Stimulated activated naive CD4-positive, alpha-beta T cell treated with Interleukin-2 at 50 U/mL for 16 hours (primary cell): ENCODE data around the gene MRPL50.
"Not testable (repeated sequence)": the region's sequence is repeated elsewhere in the genome, so short reads cannot be mapped to it uniquely, and the experiment has no call there.

Source experiments
- DNase-seq: peaks from one replicate; lab custom pipeline; 2025; lab: John Stamatoyannopoulos, UW

MRPL50 gene

DNA sequence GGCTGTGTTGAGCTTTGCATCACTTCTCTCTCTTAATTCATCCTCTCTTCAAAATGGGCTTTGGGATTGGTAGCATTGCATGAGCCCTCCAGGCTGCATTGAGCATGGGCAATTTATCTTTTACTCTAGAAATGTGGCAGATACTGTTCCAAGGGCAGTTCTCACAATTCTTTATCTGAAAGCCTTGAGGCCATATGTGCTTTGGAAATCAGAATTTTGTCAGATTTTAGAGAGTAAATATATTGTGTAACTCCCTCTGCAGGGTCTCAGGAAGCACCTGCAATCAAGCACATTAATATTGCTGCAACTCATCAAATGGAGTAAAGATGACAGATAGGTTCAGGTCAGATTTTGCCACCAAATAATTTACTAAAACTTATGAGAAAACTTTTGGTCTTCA lies 19.6 kb upstream of the MRPL50 start:
- DNase-seq: no peak

DNA sequence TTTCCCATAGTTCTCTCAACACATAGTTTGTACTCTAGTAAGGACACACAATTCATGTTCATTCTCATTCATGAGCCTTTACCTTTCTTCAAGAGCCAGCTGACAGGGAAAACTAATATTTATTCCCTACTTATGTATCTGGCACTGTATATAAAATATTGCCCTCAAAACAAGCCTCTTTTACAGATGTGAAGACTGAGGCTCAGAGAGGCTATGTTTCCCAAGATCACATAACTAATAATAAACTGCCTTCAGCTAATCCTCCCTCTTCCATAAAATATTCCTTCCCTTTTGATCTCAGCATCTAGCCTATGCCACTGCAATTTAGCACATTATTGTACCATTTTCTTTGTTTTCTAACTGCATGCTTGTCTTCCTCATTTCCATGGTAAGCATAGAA lies 19.0 kb upstream of the MRPL50 start:
- no peak for DNase-seq

DNA sequence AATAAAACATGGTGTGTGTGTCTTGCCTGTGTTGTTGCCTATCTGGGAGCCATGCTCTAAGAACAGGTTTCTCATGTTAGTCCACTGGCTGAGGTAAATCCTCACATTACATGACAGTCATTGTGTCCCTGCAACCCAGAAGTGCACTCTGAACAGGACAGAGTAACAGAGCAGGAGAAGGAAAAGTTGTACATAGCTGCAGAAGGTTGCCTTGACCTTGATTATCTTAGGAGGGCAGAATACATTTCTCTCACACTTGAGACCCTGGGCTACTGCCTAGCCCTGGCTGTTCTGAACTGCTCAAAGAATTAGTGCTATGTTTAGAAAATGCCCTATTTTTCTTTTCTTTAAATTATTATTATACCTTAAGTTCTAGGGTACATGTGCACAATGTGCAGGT lies 17.2 kb upstream of the MRPL50 start:
- DNase-seq: no peak

DNA sequence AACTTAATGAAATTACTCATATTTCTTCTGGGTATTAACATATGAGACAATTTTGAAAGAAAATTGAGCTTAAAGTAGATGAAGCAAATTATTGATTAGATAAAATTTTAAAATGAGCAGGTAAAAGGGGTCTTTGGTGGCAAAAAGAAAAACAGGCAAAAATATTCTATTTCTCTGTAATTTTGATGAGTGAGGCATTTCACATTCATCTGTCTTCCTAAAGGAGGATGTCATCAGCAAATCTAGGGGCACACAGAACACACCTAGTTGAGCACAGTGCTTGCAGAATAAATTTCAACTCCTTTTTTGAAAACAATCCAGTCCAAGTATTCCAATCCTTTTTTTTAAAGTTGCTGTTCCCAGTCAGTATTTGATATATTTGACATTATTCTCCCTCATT lies 16.4 kb upstream of the MRPL50 start:
- DNase-seq: no peak

DNA sequence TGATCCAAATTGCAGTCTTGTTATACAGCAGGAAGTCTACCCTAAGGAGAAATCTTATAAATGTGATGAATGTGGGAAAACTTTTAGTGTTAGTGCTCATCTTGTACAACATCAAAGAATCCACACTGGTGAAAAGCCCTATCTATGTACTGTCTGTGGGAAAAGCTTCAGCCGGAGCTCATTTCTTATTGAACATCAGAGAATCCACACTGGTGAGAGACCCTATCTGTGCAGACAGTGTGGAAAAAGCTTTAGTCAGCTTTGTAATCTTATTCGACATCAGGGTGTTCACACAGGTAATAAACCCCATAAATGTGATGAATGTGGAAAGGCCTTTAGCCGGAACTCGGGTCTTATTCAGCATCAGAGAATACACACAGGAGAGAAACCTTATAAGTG lies 10.7 kb upstream of the MRPL50 start:
- no peak for DNase-seq

DNA sequence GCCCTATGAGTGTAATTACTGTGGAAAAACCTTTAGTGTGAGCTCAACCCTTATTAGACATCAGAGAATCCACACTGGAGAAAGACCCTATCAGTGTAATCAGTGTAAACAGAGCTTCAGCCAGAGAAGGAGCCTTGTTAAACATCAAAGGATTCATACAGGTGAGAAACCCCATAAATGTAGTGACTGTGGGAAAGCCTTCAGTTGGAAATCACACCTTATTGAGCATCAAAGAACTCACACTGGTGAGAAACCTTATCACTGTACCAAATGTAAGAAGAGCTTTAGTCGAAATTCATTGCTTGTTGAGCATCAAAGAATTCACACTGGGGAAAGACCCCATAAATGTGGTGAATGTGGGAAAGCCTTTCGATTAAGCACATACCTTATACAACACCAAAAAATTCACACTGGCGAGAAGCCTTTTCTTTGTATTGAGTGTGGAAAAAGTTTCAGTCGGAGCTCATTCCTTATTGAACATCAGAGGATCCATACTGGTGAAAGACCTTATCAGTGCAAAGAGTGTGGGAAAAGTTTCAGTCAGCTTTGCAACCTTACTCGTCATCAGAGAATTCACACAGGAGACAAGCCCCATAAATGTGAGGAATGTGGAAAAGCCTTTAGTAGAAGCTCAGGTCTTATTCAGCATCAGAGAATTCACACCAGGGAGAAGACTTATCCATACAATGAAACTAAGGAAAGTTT lies 10.1 kb upstream of the MRPL50 start:
- DNase-seq: no peak

DNA sequence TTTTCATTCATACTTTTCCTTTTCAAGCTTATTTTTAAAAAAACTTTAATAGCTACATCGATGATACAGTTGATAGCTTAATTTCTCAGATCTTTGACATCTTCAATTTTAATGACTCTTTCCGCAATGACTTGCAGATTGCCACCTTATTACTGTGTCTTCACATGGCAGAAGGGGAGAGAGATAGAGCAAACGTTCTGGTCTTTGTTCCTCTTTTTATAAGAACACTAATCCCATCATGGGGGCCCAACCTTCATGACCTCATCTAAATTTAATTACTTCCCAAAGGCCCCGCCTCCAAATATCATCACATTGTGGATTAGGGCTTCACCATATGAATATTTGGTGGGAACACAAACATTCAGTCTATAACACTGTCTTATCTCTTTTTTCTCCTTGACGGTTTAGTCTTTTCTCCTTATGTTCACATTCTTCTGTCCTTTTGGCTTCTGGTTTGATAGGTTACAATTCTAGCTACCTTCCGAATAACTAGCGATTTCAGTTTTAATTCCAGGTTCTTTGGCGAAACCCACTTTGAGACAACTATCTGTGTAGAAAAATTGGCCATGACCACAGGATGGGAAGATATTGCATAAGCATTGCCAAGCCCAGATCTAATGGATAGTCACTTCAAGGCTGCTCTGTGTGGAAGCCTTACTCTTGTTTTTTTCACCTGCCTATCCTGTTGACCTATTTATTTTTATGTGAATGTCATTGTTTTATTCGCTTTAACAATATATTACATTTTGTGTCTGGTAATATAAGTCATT lies 5.3 kb upstream of the MRPL50 start:
- DNase-seq: no peak

DNA sequence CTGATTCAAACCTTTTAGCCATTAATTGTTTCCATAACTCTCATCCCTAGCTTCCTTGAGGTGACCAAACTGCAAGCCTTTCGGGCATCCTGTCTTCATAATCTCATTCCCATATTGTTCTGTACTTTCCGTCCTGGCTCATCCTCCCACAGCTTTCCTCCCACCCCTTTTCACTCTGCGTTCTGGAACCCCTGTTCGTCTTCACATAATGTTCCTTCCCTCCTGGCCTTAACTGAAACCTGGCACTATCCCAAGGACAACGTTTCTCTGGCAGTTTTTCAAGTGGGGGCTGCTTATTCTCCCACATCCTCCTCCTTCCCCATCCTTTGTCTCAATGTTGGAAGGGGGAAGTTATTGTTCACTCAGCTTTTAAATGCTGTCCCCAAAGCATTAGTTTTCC lies 1.7 kb upstream of the MRPL50 start:
- no peak for DNase-seq

DNA sequence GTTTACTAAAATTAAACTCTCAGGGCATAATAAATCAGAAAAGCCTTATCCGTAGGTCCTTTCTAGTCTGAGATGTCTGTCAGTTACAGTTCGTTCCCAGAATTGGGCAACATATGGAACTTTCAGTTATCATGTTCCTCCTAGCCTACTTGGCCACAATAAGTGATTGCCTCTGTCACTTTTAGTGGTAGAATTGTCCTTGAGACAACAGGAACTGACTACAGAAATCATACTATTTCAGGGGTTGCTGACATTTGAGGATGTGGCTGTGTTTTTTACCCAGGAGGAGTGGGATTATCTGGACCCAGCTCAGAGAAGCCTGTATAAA lies 1.2 kb upstream of the MRPL50 start:
- no peak for DNase-seq

DNA sequence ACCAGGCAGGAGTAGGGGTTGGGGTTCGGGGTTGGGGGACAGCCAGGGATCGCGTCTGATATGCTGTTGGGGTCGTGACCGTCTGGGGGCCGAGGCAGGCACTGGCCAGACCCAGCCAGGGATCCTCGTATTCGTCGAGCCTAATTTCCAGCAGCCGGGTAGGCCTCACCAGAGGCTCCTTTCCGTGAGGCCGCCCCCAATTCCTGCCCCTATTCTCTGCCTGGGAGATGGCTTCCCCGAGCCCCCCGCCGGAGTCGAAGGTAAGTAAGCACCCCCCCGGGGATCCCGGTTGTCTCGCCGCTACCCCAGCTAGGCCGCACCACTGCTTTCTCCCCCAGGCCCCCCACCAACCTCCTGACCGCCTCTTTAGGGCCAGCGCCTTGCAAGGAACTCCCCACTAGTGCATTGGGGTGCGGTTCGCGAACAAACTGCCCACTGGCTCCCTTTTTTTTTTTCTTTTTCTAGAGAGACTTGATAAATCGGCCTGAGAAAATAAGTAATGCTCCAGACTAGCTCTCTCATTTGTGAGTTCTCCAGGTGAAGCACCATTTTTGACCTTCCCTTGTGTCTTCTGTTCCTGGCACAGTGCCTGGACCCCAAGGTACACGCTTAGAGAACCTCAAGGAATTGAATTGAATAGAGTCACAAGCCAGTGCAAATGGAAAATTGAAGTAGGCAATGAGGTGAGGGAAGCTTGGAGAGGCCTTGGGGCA lies 668 bp upstream of the MRPL50 start:
- DNase-seq: no peak

DNA sequence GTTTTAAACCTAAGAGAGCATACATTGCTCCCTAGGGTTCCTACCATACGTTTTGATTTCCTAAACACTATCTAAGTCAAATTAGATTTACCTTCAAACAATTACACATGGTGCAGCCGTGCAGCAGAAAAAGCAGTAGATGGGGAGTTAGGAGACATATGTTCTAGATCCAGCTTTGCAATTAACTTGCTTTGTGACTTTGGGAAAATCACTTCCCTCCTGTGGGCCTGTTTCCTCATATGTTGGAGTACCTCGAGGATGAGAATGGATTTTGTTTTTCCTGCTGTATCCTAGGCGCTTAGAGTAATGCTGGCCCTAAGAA lies 711 bp downstream of the MRPL50 start:
- no peak for DNase-seq

DNA sequence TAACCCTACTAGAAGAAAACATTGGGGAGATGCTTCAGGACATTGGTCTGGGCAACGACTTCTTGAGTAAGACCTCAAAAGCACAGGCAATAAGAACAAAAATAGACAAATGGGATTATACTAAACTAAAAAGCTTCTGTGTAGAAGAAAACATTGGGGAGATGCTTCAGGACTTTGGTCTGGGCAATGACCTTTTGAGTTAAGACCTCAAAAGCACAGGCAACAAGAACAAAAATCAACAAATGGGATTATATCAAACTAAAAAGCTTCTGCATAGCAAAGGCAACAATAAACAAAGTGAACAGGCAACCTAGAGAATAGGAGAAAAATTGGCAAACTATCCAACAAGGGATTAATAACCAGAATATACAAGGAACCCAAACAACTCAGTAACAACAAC lies 3.7 kb downstream of the MRPL50 start:
- no peak for DNase-seq

DNA sequence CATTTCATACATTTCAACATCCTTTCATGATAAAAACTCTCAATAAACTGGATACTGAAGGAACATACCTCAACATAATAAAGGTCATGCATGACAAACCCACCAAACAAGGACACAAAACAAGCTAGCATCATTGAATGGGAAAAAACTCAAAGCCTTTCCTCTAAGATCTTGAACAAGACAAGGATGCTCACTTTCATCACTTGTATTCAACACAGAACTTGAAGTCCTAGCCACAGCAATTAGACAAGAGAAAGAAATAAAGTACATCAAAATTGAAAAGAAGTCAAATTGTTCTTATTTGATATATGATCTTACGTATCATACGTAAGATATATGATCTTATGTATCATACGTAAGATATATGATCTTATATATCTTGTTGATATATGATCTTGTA lies 5.3 kb downstream of the MRPL50 start:
- DNase-seq: no peak

DNA sequence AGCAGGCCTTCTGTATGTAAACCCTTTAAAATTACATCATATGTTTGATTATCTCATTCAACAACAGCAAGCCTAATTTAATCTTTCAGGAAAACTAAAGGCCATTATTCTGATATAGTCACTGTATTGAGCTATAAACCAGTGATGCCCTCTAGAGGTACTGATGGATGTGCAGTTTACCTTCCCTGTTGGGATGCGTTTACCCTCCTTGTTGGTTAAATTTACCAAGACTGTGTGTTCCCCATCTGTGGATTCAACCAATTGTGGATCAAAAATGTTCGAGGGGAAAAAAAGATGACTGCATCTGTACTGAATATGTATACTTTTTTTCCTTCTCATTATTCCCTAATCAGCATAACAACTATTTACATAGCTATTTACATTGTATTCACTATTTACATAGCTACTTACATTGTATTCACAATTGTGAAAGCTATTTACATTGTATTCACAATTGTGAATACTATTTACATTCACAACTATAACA lies 9.9 kb downstream of the MRPL50 start:
- DNase-seq: no peak

DNA sequence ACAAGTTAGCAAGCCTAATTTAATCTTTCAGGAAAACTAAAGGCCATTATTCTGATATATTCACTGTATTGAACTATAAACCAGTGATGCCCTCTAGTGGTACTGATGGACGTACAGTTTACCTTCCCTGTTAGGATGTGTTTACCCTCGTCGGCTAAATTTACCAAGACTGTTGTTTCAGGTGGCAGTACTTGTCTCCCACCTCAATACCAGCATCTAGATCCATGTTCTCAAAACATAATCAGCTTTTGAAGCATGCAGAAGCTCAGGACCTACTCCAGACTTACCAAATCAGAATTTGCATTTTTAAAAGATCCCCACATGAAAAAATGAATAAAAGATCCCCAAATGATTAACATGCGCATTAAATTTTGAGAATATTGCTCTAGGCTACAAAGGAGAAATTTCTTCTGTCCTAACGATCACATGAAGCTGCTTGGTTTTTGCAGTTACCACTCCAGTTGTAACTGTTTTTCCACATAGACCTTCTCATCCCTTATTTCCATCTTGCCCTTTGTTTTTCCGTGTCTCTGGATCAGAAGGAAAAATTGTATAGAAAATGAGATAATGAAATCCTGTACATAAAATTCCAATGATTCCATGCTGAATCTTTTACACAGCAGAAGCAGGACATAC lies 10.4 kb downstream of the MRPL50 start:
- no peak for DNase-seq

DNA sequence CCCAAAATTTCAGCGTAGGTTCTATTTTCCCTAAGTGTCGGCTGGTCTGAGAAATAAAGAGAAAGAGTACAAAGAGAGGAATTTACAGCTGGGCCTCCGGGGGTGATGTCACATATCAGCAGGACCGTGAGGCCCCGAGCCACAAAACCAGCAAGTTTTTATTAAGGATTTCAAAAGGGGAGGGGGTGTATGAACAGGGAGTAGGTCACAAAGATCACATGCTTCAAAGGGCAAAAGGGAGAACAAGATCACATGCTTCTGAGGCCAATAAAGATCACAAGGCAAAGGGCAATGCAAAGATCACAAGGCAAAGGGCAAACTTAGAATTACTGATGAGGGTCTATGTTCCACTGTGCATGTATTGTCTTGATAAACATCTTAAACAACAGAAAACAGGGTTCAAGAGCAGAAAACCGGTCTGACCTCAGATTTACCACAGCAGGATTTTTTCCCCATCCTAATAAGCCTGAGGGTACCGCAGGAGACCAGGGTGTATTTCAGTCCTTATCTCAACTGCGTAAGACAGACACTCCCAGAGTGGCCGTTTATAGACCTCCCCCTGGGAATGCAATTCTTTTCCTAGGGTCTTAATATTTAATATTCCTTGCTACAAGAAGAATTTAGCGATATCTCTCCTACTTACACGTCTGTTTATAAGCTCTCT lies 13.4 kb downstream of the MRPL50 start, which contains the start of gene BAAT:
TSS of gene BAAT (minus strand) at position 134 of the 664 bp plus-strand sequence. CDS start 13,602 bp downstream, outside the sequence.
- not testable (repeated sequence) for DNase-seq

DNA sequence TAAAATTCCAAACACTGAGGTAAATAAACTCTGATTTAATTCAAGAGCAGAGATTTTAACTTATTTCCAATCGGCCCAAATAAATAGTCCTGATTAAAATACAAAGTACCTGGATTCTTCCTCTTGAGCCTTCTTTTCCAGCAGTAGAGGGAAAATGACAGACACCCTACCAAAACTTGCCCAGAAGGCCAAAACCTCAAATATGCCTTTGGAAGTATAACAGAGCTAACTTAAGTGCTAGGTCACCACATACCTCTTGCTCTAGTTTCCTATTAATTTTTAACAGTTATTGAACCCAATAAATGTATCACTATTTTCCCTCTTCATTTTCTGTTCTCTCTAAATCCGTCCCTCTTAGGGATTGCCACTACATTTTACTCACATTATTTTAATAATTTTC lies 15.1 kb downstream of the MRPL50 start:
- DNase-seq: no peak

DNA sequence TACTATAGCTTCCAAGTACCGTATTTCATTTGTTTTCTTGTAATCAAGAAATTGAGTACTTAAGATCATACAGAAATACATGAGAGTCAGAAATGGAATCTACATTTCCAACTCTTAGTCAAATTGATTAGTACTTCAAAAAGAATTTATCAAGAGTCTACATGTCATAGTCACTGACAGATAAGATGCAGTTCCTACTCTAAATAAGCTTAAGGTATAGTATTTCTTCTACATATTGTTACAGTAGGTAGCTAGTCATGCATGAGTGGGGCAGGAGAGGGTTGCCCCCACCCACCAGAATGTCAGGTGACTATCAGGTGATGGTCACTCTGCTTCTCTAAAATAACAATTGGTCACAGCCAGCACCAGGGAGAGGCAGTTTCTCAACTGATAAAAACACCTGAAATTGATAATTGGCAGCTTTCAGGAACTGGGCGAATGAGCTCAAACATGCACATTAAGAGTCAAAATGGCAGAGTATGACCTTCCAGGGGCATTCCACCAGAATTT lies 16.5 kb downstream of the MRPL50 start:
- DNase-seq: no peak

DNA sequence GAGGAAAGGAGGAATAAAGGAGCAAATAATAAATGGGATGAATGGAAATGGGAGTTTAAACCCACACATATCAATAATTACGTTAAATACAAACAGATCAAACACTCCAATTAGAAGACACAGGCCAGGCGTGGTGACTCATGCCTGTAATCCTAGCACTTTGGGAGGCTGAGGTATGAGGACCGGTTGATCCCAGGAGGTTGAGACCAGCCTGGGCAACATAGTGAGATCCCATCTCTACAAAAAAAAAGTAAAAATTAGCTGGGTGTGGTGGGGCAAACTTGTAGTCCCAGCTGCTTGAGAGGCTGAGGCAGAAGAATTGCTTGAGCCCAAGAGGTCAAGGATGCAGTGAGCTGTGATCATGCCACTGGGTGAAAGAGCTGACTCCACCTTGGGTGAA lies 17.3 kb downstream of the MRPL50 start:
- DNase-seq: no peak

DNA sequence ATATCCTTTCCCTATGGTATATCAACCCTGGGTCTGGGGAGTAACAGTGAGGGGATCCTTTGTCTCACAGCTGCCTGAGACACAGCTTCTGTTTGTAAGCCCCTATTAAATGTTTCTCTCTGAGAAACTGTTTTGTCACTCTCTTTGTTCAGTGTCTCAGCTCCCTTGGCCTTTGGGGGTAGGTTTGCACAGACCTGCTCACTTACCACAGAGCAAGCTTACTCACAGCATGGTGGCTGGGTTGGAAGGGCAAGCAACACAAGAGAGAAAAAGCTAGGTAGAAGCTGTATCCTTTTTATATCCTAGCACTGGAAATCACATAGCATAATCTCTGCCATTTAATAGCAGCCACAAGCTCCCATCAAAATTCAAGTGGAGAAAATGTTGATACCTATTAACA lies 18.1 kb downstream of the MRPL50 start:
- DNase-seq: no peak

DNA sequence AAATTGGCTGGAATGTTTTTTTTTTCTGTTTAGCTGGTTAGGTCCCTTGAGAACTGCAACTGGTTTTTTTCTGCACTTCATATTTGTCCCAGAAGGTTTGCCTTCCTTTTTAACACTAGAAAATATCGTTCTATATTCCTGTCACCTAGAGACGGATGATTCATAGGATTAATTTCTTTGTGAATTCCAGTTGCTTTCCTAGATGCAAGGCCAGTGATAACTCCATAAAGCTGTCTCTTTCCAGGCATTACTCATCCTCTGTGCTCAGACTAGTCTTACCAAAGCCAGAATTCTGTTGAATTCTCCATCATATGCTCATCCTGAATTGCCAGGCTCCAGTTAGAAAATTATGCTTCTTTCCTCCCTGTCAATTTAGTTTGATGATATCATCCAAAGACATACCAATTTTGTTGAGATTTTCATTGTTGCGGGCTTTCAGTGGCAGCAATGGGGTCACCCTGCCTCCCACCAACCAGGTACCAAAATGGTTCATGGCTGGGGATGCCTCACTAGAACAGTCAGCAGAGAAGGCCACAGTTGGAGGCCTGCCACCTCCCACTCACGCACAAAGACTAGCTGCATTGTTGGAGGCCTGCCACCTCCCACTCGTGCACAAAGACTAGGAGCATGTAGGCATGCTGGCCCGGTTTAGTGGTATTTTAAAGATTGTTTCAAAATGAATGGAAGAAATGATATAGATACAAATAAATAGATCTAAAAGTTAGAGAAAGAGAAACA lies 22.1 kb downstream of the MRPL50 start:
- DNase-seq: no peak
